Choroid plexus epithelial cell (primary cell): ENCODE measurements around the gene SLC44A3.

Experiments used
- DNase-seq: peaks from one replicate; pipeline ENCODE4 v3.0.0-alpha.2; 2010; ENCODE audit warnings: low read depth
- H3K4me3 ChIP-seq: 2 replicates; pipeline ENCODE4 v1.5.1; 2011; ENCODE audit warnings: low read depth, mild to moderate bottlenecking, control low read depth, low read length, moderate library complexity
- TF ChIP-seq, protein P1 (sequence below): conservative IDR thresholded peaks from 2 replicates; pipeline ENCODE4 v1.5.1; 2011; ENCODE audit warnings: low read depth, mild to moderate bottlenecking, control low read depth, inconsistent platforms, low read length, moderate library complexity

SLC44A3 gene

GRCh38 chr1:94876362-94876761, 56.2 kb downstream of the SLC44A3 start:
- TF ChIP-seq, protein P1, sequence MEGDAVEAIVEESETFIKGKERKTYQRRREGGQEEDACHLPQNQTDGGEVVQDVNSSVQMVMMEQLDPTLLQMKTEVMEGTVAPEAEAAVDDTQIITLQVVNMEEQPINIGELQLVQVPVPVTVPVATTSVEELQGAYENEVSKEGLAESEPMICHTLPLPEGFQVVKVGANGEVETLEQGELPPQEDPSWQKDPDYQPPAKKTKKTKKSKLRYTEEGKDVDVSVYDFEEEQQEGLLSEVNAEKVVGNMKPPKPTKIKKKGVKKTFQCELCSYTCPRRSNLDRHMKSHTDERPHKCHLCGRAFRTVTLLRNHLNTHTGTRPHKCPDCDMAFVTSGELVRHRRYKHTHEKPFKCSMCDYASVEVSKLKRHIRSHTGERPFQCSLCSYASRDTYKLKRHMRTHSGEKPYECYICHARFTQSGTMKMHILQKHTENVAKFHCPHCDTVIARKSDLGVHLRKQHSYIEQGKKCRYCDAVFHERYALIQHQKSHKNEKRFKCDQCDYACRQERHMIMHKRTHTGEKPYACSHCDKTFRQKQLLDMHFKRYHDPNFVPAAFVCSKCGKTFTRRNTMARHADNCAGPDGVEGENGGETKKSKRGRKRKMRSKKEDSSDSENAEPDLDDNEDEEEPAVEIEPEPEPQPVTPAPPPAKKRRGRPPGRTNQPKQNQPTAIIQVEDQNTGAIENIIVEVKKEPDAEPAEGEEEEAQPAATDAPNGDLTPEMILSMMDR, result no peak
- no peak for DNase-seq
- no peak overlapping the region for H3K4me3 ChIP-seq

GRCh38 chr1:94878329-94878728, 58.2 kb downstream of the SLC44A3 start:
- no peak for DNase-seq
- H3K4me3 ChIP-seq, result no peak overlapping the region
- TF ChIP-seq, protein P1, result no peak

- TF ChIP-seq, protein P1, result no peak
- no peak overlapping the region for H3K4me3 ChIP-seq
- peak; percentile 88 for DNase-seq
These were observed 63.5 kb downstream of the SLC44A3 start for GRCh38 chr1:94883691-94884090.

DNA sequence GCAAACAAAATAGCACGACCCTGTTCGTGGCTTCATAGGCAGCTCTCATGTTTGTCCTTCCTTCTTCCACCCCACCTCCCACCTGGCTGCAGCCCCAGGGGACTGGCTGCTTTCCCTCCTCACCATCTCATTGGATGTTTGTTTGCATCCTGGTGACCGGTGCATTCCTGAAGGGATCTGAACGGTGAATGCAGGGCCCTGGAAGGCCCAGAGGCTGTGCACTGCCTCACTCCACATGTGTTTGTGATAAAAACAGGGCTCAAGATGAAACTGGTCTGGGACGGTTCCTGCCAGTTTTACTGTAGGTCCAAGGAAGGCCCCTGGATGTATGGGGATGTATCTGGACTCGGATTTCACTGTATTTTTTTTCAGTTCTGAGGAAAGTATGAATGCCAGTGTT, 63.9 kb downstream of the SLC44A3 start:
- DNase-seq, result peak; percentile 73
- no peak overlapping the region for H3K4me3 ChIP-seq
- TF ChIP-seq, protein P1, result no peak

DNA sequence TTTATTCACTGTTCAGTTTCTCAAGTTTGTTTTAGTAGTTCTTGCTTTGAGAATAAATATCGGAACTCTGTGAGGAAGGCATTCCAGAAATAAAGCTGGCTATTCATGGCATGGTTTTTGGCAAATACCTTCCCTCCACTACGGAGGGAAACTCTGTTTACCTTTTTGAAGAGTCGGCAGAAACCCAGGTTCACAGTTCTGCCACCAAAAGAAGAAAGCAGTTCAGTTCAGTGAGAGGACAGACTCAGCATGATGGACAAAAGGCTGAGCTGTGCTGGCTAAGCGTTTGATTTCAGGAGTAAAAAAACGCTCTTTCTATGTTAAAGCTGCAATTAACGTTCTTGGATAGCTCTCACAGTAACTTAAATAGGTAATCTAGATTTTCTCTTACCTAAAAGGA, 64.3 kb downstream of the SLC44A3 start:
- no peak overlapping the region for H3K4me3 ChIP-seq
- TF ChIP-seq, protein P1, result no peak
- DNase-seq, result peak; percentile 30

DNA sequence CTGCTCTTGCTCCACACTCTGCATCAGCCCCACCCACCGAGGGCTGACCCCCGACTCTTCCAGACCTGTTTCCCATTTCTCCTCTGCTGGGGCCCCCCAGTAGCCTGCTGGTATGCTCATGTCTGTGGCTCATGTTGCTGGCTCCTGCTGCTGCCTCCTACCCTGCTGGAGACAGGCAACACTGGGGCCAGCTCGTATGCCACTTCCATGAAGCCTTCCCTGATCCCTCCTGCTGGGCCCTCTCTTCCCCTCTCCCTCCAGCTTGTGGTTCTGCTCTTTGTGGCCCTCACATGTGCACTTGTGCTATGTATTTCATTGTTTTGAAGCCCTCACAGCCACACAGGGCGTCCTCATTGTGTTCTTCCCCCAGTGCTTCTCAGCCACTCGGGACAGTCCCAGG, 66.2 kb downstream of the SLC44A3 start:
- TF ChIP-seq, protein P1, result no peak
- no peak for DNase-seq
- H3K4me3 ChIP-seq, result no peak overlapping the region

DNA sequence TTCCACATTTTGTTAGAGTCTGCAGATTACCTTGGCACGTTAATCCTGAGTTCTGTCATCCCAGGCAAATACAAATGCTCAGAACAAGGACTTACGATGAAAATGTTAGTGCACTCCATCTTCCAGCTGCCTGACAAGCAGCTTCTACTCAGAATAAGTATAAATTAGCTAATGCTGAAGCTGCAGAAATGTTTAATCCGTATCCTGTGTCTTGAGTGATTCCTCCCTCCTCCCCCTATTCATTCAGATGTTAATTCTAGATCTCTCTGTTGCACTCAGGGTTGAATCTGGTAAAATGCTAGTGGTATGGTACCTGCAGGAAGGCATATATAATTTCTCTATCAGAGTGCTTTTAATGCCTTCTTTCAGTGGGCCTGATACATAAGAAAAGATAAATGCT, 66.9 kb downstream of the SLC44A3 start:
- no peak for DNase-seq
- TF ChIP-seq, protein P1, result no peak
- no peak overlapping the region for H3K4me3 ChIP-seq
